Hypothalamus (tissue), 51 donors: ENCODE data around the gene ZNF780B.

ENCODE experiments used
- DNase-seq, 51 donors: peaks; one replicate each; lab custom pipeline; 2025; lab: John Stamatoyannopoulos, UW

ZNF780B gene

GRCh38 chr19:39983695-39984300 is 72.2 kb downstream of the ZNF780B start:
- no peak for DNase-seq

DNA sequence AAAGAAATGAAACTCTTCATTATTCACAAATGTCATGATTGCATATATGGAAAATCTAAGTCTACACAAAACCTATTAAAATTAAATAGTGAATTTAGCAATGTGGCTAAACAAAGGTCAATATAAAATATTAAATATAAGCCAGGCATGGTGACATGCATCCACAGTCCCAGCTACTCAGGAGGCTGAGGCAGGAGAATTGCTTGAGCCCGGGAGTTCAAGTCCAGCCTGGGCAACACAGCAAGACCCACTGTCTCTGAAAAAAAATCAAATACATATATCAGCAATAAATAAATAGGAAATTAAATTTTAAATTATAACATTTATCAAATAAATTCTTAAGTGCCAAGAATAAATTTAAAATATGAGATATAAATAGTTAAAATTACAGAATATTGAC is 73.1 kb downstream of the ZNF780B start:
- DNase-seq: no peak
